H1 (cell line): ENCODE data around the gene ZYX. TPM values are rescaled to one million over a fixed set of nuclear protein-coding genes. Genes with fewer than 3 reads are reported as not detected.

ENCODE experiments used
- CTCF ChIA-PET: fragments of 300-600 bp; sonication (Branson Sonifier 250); formaldehyde crosslinking; loops from one replicate; lab custom pipeline; 2021; ENCODE audit not compliant: partially characterized antibody; lab: Charles Lee
- POLR2A ChIA-PET: fragments of 300-600 bp; sonication (Branson Sonifier 250); formaldehyde crosslinking; loops from one replicate; lab custom pipeline; 2021; ENCODE audit warnings: inconsistent platforms; ENCODE audit not compliant: partially characterized antibody; lab: Charles Lee
- DNase-seq, 2 experiments: peaks; one replicate each; pipeline versions ENCODE4 v3.0.0 to v3.0.0-alpha.2; 2010 to 2022; ENCODE audit warnings: low spot score in 2 of 2, low read depth in 1 of 2, mixed read lengths in 1 of 2
- FAIRE-seq: peaks from 2 replicates; lab custom pipeline; 2011; peaks lifted over from hg19 to GRCh38; lab: Jason Lieb, UNC
- H2AFZ ChIP-seq: 2 replicates; pipeline ENCODE4 v1.8.1; 2012; ENCODE audit warnings: low read length, inconsistent platforms
- H2AK5ac ChIP-seq: 2 replicates; pipeline ENCODE4 v1.6.1; 2013; ENCODE audit warnings: low read depth, low read length
- H2BK120ac ChIP-seq: replicated peaks from 2 replicates; pipeline ENCODE3; 2013; ENCODE audit warnings: low read depth, low read length, inconsistent platforms
- H2BK12ac ChIP-seq: 2 replicates; pipeline ENCODE4 v1.6.1; 2013; ENCODE audit warnings: low read depth, low read length
- H2BK15ac ChIP-seq: 2 replicates; pipeline ENCODE4 v1.6.1; 2013; ENCODE audit warnings: low read length
- H2BK20ac ChIP-seq: 2 replicates; pipeline ENCODE4 v1.6.1; 2013; ENCODE audit warnings: low read length
- H2BK5ac ChIP-seq: 2 replicates; pipeline ENCODE4 v1.6.1; 2013; ENCODE audit warnings: low read depth, low read length
- H3K14ac ChIP-seq: 2 replicates; pipeline ENCODE4 v1.6.1; 2013; ENCODE audit warnings: inconsistent platforms; ENCODE audit not compliant: insufficient read length
- H3K18ac ChIP-seq: 2 replicates; pipeline ENCODE4 v1.6.1; 2013; ENCODE audit warnings: low read length; ENCODE audit errors: extremely low read depth
- H3K23ac ChIP-seq: 2 replicates; pipeline ENCODE4 v1.6.1; 2013; ENCODE audit warnings: inconsistent platforms; ENCODE audit not compliant: insufficient read length
- H3K23me2 ChIP-seq: 2 replicates; pipeline ENCODE4 v1.6.1; 2013; ENCODE audit warnings: low read depth, low read length
- H3K27ac ChIP-seq: 2 replicates; pipeline ENCODE4 v1.6.1; 2011; ENCODE audit warnings: low read depth, low read length, inconsistent platforms
- H3K27me3 ChIP-seq, 4 experiments: replicated peaks in 1 of 4; 1 replicate in 1 of 4; 2 replicates in 3 of 4; pipeline versions ENCODE4 v1.6.1 to v1.8.1; 2011 to 2013; ENCODE audit warnings: low read length in 3 of 4, mild to moderate bottlenecking in 3 of 4, inconsistent platforms in 2 of 4, mixed read lengths in 2 of 4, moderate library complexity in 1 of 4; ENCODE audit not compliant: control insufficient read depth in 3 of 4, insufficient read depth in 3 of 4; ENCODE audit errors: extremely low read depth in 1 of 4
- H3K36me3 ChIP-seq, 4 experiments: 2 replicates each; pipeline versions ENCODE4 v1.6.1 to v1.8.1; 2011 to 2013; ENCODE audit warnings: mild to moderate bottlenecking in 4 of 4, low read length in 3 of 4, moderate library complexity in 2 of 4, control low read depth in 1 of 4, inconsistent platforms in 1 of 4; ENCODE audit not compliant: insufficient read depth in 4 of 4, control insufficient read depth in 2 of 4
- H3K4ac ChIP-seq: replicated peaks from 2 replicates; pipeline ENCODE3; 2013; ENCODE audit warnings: low read length, low read depth, mixed read lengths, inconsistent platforms; ENCODE audit not compliant: insufficient read length
- H3K4me1 ChIP-seq, 4 experiments: replicated peaks in 1 of 4; 1 replicate in 1 of 4; 2 replicates in 3 of 4; pipeline versions ENCODE4 v1.6.1 to v1.8.1; 2011 to 2013; ENCODE audit warnings: low read length in 3 of 4, inconsistent platforms in 2 of 4, mixed read lengths in 1 of 4; ENCODE audit not compliant: insufficient read depth in 4 of 4, control insufficient read depth in 3 of 4
- H3K4me2 ChIP-seq, 2 experiments: 2 replicates each; pipeline versions ENCODE4 v1.6.1 to v1.8.1; 2011 to 2013; ENCODE audit warnings: low read depth in 2 of 2, low read length in 2 of 2, control low read depth in 1 of 2, inconsistent platforms in 1 of 2, mild to moderate bottlenecking in 1 of 2; ENCODE audit not compliant: insufficient read depth in 1 of 2
- H3K4me3 ChIP-seq, 4 experiments: fragments of 200-600, 300-600 bp in 1 of 4; sonication (generic), shearing (Covaris generic), sonication (Bioruptor Twin) in 1 of 4; 2 replicates each; pipeline versions ENCODE4 v1.5.1 to v1.8.1; 2011 to 2016; ENCODE audit warnings: low read length in 4 of 4, low read depth in 3 of 4, control low read depth in 2 of 4, inconsistent platforms in 2 of 4, mild to moderate bottlenecking in 2 of 4, mixed read lengths in 1 of 4, moderate library complexity in 1 of 4; ENCODE audit not compliant: insufficient read depth in 2 of 4; ENCODE audit errors: extremely low read depth in 1 of 4
- H3K56ac ChIP-seq: replicated peaks from 2 replicates; pipeline ENCODE3; 2013; ENCODE audit warnings: low read depth, mild to moderate bottlenecking, mixed read lengths, low read length, inconsistent platforms; ENCODE audit not compliant: insufficient read length
- H3K79me1 ChIP-seq: 2 replicates; pipeline ENCODE4 v1.6.1; 2013; ENCODE audit warnings: low read depth, low read length, control low read depth
- H3K79me2 ChIP-seq, 2 experiments: 2 replicates each; pipeline versions ENCODE4 v1.6.1 to v1.8.1; 2012 to 2013; ENCODE audit warnings: low read length in 2 of 2, mild to moderate bottlenecking in 2 of 2, inconsistent platforms in 1 of 2; ENCODE audit not compliant: insufficient read depth in 2 of 2, control insufficient read depth in 1 of 2
- H3K9ac ChIP-seq, 4 experiments: replicated peaks in 1 of 4; 1 replicate in 1 of 4; 2 replicates in 3 of 4; pipeline versions ENCODE4 v1.6.1 to v1.8.1; 2011 to 2013; ENCODE audit warnings: low read depth in 3 of 4, low read length in 3 of 4, control low read depth in 2 of 4, mild to moderate bottlenecking in 2 of 4, moderate library complexity in 2 of 4, inconsistent platforms in 1 of 4; ENCODE audit errors: extremely low read depth in 1 of 4
- H3K9me3 ChIP-seq, 2 experiments: 2 replicates each; pipeline versions ENCODE4 v1.6.1 to v1.8.1; 2012 to 2013; ENCODE audit warnings: mild to moderate bottlenecking in 2 of 2, moderate library complexity in 2 of 2, control low read depth in 1 of 2, inconsistent platforms in 1 of 2, low read depth in 1 of 2, low read length in 1 of 2, mixed read lengths in 1 of 2; ENCODE audit not compliant: insufficient read depth in 2 of 2
- H4K20me1 ChIP-seq, 2 experiments: replicated peaks in 1 of 2; 2 replicates each; pipeline versions ENCODE3 to v1.8.1; 2011 to 2013; ENCODE audit warnings: inconsistent platforms in 2 of 2, low read length in 2 of 2, mild to moderate bottlenecking in 1 of 2; ENCODE audit not compliant: insufficient read depth in 2 of 2, control insufficient read depth in 1 of 2
- H4K5ac ChIP-seq: 2 replicates; pipeline ENCODE4 v1.6.1; 2013; ENCODE audit warnings: low read length, low read depth, mixed read lengths, inconsistent platforms; ENCODE audit not compliant: insufficient read length
- H4K8ac ChIP-seq: 2 replicates; pipeline ENCODE4 v1.8.0; 2013; ENCODE audit warnings: mild to moderate bottlenecking, moderate library complexity, low read length, inconsistent platforms; ENCODE audit not compliant: insufficient read depth; ENCODE audit errors: extremely low read depth
- H4K91ac ChIP-seq: replicated peaks from 2 replicates; pipeline ENCODE3; 2013; ENCODE audit warnings: low read length, mixed read lengths, inconsistent platforms; ENCODE audit not compliant: insufficient read length
- BACH1 ChIP-seq: IDR thresholded peaks from 2 replicates; pipeline ENCODE4 v1.6.1; 2012; ENCODE audit warnings: low read length, improper control_type of control experiment
- CHD1 ChIP-seq: IDR thresholded peaks from 2 replicates; pipeline ENCODE4 v1.6.1; 2012; ENCODE audit warnings: low read depth, low read length, improper control_type of control experiment
- CREB1 ChIP-seq: IDR thresholded peaks from 2 replicates; pipeline ENCODE4 v1.6.1; 2012; ENCODE audit warnings: inconsistent platforms
- CTBP2 ChIP-seq: IDR thresholded peaks from 2 replicates; pipeline ENCODE4 v1.7.0; 2011; ENCODE audit warnings: borderline replicate concordance, mild to moderate bottlenecking, moderate library complexity, mixed read lengths, low read length; ENCODE audit not compliant: insufficient read depth, insufficient read length
- EP300 ChIP-seq, 2 experiments: IDR thresholded peaks; 1 replicate in 1 of 2; 2 replicates in 1 of 2; pipeline ENCODE4 v1.6.1; 2011 to 2012; ENCODE audit warnings: low read depth in 2 of 2, low read length in 2 of 2, mild to moderate bottlenecking in 2 of 2, borderline replicate concordance in 1 of 2, inconsistent platforms in 1 of 2, moderate library complexity in 1 of 2
- GTF2F1 ChIP-seq: IDR thresholded peaks from 2 replicates; pipeline ENCODE4 v1.6.1; 2012; ENCODE audit warnings: low read depth, low read length, improper control_type of control experiment, borderline replicate concordance
- JUN ChIP-seq: IDR thresholded peaks from 2 replicates; pipeline ENCODE4 v1.6.1; 2011; ENCODE audit warnings: low read depth, mild to moderate bottlenecking, improper control_type of control experiment, low read length
- NRF1 ChIP-seq: IDR thresholded peaks from 2 replicates; pipeline ENCODE4 v1.6.1; 2011; ENCODE audit warnings: mild to moderate bottlenecking, low read depth, low read length, improper control_type of control experiment
- POLR2A ChIP-seq, 2 experiments: IDR thresholded peaks; 1 replicate in 1 of 2; 2 replicates in 1 of 2; pipeline ENCODE4 v1.6.1; 2011; ENCODE audit warnings: low read depth in 2 of 2, low read length in 2 of 2, mild to moderate bottlenecking in 2 of 2; ENCODE audit errors: control extremely low read depth in 1 of 2
- RXRA ChIP-seq: IDR thresholded peaks from 2 replicates; pipeline ENCODE4 v1.6.1; 2011; ENCODE audit warnings: low read depth, mild to moderate bottlenecking, low read length, moderate library complexity; ENCODE audit not compliant: insufficient read depth
- SIRT6 ChIP-seq: IDR thresholded peaks from one replicate; pipeline ENCODE4 v1.7.1; 2012; ENCODE audit warnings: low read length, inconsistent platforms
- SP2 ChIP-seq: IDR thresholded peaks from 2 replicates; pipeline ENCODE4 v1.6.1; 2012; ENCODE audit warnings: mild to moderate bottlenecking, low read length, inconsistent platforms
- YY1 ChIP-seq: IDR thresholded peaks from 2 replicates; pipeline ENCODE4 v1.6.1; 2011; ENCODE audit warnings: low read depth, mild to moderate bottlenecking, low read length
- ZNF274 ChIP-seq: IDR thresholded peaks from 2 replicates; pipeline ENCODE4 v1.7.0; 2012; ENCODE audit warnings: low read length, borderline replicate concordance; ENCODE audit errors: extremely low read depth
- WGBS, 2 experiments: shearing (Covaris generic) in 1 of 2; methylation state at CpG; one replicate each; pipeline versions ENCODE4 v1.1.6 to v1.1.7; 2013 to 2015; ENCODE audit warnings: low lambda C conversion rate in 2 of 2, mixed read lengths in 2 of 2, inconsistent platforms in 1 of 2, low coverage in 1 of 2, missing lambda C conversion rate in 1 of 2; ENCODE audit not compliant: insufficient replicate concordance in 2 of 2, insufficient coverage in 1 of 2, insufficient read length in 1 of 2; ENCODE audit errors: extremely low coverage in 1 of 2, missing lambda C conversion rate in 1 of 2; 5-methylcytosine and 5-hydroxymethylcytosine counted together
- polyA plus RNA-seq, 7 experiments: library from polyadenylated mRNA; depleted of rRNA in 3 of 7; stranded (reverse) in 5 of 7; unstranded in 2 of 7; fragments of >200 nt in 5 of 7; fragments of 200-250 nt in 2 of 7; gene quantifications; 1 replicate in 5 of 7; 2 replicates in 1 of 7; 4 replicates in 1 of 7; pipeline versions ENCODE4 v1.2.1 to v1.2.3, GENCODE V29; 2011 to 2013; ENCODE audit warnings: missing spikeins in 2 of 7, mixed read lengths in 2 of 7
- total RNA-seq: library from RNA; stranded (reverse); fragmentation: NEBNext Ultra II Directional; extraction: Animal tissue kit (Norgen Biotek cat#: 25700); gene quantifications from 2 replicates; pipeline ENCODE4 v1.2.1, GENCODE V29; 2021
- TF ChIP-seq, protein P1 (sequence below): IDR thresholded peaks from 2 replicates; pipeline ENCODE4 v1.6.1; 2012; ENCODE audit warnings: inconsistent platforms

The ZYX gene
- total and polyA plus RNA-seq, 2 of the 8 experiments (the other 6 are each of a cell fraction or from before 2014, with no cell fraction given), result 40.6 to 159 TPM

DNA sequence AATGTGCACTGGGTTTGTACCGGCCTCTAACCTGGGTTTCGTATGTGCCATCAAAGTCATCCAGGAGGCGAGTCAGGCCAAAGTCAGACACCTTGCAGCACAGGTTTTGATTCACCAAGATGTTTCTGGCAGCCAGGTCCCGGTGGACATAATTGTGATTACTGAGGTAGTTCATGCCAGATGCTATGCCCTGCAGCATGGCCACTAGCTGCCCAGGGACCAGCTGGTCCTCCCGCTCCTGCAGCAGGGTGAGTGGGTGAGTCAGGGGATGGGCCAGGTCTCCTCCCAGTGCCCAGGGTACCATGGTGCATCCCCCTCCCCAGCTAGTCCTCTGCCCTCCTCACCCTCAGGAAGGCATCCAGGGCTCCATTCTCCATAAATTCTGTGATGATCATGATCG is 13.6 kb downstream of the ZYX start:
- FAIRE-seq (no peak), DNase-seq (no peak)
- Histone ChIP-seq H3K9ac (no peak overlapping the region), H3K23ac (no peak overlapping the region), H3K4me2 (no peak overlapping the region), H4K20me1 (peaks cover 27 to 44% of the 10 kb centered on the region in 2 experiments), H2AK5ac (no peak overlapping the region), H3K27me3 (no peaks in the 10 kb centered on the region), H2BK5ac (no peak overlapping the region), H3K56ac (no peak overlapping the region), H3K4me3 (no peak overlapping the region), H2BK12ac (no peak overlapping the region), H4K5ac (no peak overlapping the region), H3K79me2 (no peaks in the 10 kb centered on the region), H2BK20ac (no peak overlapping the region), H3K18ac (no peak overlapping the region), H3K4me1 (no peaks in the 10 kb centered on the region; a peak in 1 of 7 replicates), H2BK120ac (no peak overlapping the region), H4K8ac (no peak overlapping the region), H3K14ac (no peak overlapping the region), H3K36me3 (peaks cover 44 to 94% (median 89%) of the 10 kb centered on the region in 4 experiments), H3K27ac (no peak overlapping the region), H3K79me1 (peaks cover 2% of the 10 kb centered on the region; the same call in 1 of the 2 replicates), H2AFZ (no peak overlapping the region), H3K23me2 (no peaks in the 10 kb centered on the region), H2BK15ac (no peak overlapping the region), H4K91ac (no peak overlapping the region), H3K9me3 (no peaks in the 10 kb centered on the region), H3K4ac (no peak overlapping the region)
- 96% methylated on average over 6 of the region's 6 CpGs; no CpG with 5 or more reads in 1 of the 2 experiments for WGBS, 2 experiments
- CTCF ChIA-PET, result interaction anchor here (1.3 to 23.5 kb wide), 6 partner anchors 11 to 95 kb away, joined by 3 to 359 read pairs (median 20); partner anchors contain the start of genes EPHA1 and ZYX
- POLR2A ChIA-PET, result interaction anchor here (1.2 to 25.2 kb wide), 4 partner anchors 11 to 63 kb away, joined by 3 to 518 read pairs (median 24); partner anchors contain the start of genes EPHA1, FAM131B and ZYX
- TF ChIP-seq GTF2F1 (no peak), CREB1 (no peak), CTBP2 (no peak), EP300 (IDR thresholded peaks at IDR 0.05; ENCODE audit: borderline replicate concordance in 1 of 2, low read depth in 2 of 2, low read length in 2 of 2) (no peak), ZNF274 (no peak), SIRT6 (no peak), CHD1 (no peak), YY1 (no peak), BACH1 (no peak), SP2 (no peak), JUN (no peak), POLR2A (IDR thresholded peaks at IDR 0.05; ENCODE audit: control extremely low read depth in 1 of 2, low read depth in 2 of 2, low read length in 2 of 2) (no peak), NRF1 (no peak), RXRA (no peak)
- TF ChIP-seq, protein P1, sequence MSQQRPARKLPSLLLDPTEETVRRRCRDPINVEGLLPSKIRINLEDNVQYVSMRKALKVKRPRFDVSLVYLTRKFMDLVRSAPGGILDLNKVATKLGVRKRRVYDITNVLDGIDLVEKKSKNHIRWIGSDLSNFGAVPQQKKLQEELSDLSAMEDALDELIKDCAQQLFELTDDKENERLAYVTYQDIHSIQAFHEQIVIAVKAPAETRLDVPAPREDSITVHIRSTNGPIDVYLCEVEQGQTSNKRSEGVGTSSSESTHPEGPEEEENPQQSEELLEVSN, result no peak
